Measurements from ENCODE around the gene DNASE1L3.

- no peak for TF ChIP-seq CTCF (IDR thresholded peaks at IDR 0.05)
- TF ChIP-seq POLR2A (IDR thresholded peaks at IDR 0.05) = no peak
Observed at GRCh38 chr3:58180099-58180880, 30.5 kb downstream of the DNASE1L3 start.

Data from heart left ventricle (tissue), 13 donors.